H7 (cell line): ENCODE measurements around the gene PCMTD2. TPM values are rescaled to one million over a fixed set of nuclear protein-coding genes. Genes with fewer than 3 reads are reported as not detected.
A peak's percentile ranks its signal among the peaks of the same experiment; 100 is the strongest.

Source experiments
- DNase-seq: peaks from one replicate; pipeline ENCODE4 v3.0.0; 2012
- H3K27me3 ChIP-seq: 2 replicates; pipeline ENCODE4 v1.6.0; 2011; ENCODE audit warnings: mild to moderate bottlenecking, low read length; ENCODE audit not compliant: control insufficient read depth, insufficient read depth
- H3K36me3 ChIP-seq: replicated peaks from 2 replicates; pipeline ENCODE4 v1.5.1; 2011; ENCODE audit warnings: low read length; ENCODE audit not compliant: control insufficient read depth, insufficient read depth
- H3K4me3 ChIP-seq: 2 replicates; pipeline ENCODE4 v1.5.1; 2011; ENCODE audit warnings: low read depth, mild to moderate bottlenecking, control low read depth, low read length, moderate library complexity; ENCODE audit not compliant: insufficient read depth
- total RNA-seq: library from RNA; depleted of rRNA; stranded (reverse); fragments of >200 nt; shearing (Covaris generic); gene quantifications from 2 replicates; pipeline ENCODE4 v1.2.3, GENCODE V29; 2014

The PCMTD2 gene
- total RNA-seq, 1 experiment from 2014 or later = 38.0 TPM

DNA sequence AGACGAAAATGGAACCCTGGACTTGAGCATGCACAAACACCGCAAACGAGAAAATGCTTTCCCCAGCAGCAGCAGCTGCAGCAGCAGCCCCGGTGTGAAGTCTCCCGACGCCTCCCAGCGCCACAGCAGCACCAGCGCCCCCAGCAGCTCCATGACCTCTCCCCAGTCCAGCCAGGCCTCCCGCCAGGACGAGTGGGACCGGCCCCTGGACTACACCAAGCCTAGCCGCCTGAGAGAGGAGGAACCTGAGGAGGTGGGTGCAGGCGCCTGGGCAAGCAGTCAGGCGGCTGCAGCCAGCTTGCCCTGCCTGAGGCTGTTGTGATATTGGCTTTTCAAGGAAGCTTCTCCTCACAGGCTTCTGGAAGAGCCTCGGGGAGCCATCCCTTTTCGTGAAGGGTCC lies 35.8 kb upstream of the PCMTD2 start:
- peak; percentile 68 for DNase-seq
- Histone ChIP-seq H3K4me3 (no peak overlapping the region), H3K27me3 (no peaks in the 10 kb centered on the region), H3K36me3 (no peaks in the 10 kb centered on the region)

DNA sequence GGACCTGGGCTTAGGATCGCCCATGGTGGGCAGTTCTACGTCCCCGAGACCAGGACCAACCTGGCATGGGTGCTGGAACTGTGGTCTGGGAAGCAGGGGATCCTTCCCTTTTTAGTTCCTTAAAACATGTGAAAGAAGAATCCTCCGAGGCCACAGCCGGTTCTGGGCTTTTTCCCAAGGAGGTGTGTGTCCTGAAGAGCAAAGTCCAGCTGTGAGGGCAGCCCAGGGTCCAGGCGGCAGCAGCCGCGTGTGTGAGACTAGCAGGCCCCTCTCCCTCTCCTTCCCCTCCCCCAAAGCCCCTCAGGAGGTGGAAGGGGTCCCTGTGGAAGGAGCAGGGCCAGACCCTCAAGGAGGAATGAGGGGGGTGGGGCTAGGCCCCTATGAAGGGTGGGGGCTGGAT lies 35.1 kb upstream of the PCMTD2 start:
- DNase-seq = no peak
- Histone ChIP-seq H3K27me3 (no peaks in the 10 kb centered on the region), H3K36me3 (no peaks in the 10 kb centered on the region), H3K4me3 (no peak overlapping the region)

DNA sequence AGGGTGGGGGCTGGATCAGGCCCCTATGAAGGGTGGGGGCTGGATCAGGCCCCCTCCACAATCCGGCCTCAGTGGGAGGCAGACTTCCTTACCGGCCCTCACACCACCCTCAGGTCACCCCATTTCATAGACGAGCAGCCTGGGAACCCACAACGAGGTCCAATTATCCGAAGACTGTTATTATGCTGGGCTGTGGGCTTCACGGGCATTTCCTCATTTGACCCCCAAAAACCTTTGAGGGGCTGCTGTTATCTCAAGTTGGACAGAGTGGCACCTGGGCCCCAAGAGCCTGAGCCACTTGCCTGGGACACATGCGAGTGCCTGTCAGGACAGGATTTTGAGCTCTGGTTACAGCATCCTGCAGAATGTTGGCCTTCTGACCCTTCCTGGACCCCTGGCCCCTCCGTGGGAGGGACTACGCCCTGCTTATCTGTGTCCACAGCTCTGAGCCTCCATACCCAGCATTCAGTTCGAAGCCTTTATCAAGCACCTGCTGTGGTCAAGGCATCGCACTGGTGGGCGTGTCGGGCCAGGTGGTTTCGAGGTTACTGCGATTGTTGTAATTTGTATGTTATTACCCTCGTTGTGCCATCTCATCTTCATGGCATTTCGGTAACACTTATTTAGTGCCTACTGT lies 34.5 kb upstream of the PCMTD2 start:
- H3K27me3 ChIP-seq = no peaks in the 10 kb centered on the region
- H3K36me3 ChIP-seq = no peaks in the 10 kb centered on the region
- DNase-seq = no peak
- H3K4me3 ChIP-seq = no peak overlapping the region

DNA sequence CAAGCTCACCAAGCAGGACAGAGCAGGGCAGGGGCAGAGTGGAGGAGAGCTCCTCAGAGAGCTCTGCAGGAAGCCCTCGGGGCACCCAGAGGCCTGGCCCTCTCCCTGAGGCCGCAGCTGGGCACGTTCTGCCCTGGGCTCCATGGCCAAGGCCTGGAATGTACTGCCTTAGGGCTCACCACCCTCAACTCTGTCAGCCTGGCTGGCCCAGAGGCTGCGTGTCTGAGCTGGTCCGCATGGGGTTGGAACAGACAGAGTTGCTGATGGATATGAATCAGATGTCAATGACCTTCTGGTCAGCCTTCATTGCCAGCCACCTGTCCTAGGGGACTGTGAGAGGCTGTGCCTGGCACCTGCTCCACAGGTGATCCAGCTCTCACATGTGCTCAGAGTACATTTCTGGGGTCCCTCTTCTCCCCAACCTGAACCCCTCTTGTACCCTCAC lies 33.2 kb upstream of the PCMTD2 start:
- Histone ChIP-seq H3K36me3 (no peaks in the 10 kb centered on the region), H3K27me3 (no peaks in the 10 kb centered on the region), H3K4me3 (no peak overlapping the region)
- DNase-seq = no peak

- no peaks in the 10 kb centered on the region for H3K36me3 ChIP-seq
- no peak for DNase-seq
- H3K4me3 ChIP-seq = no peak overlapping the region
- no peaks in the 10 kb centered on the region for H3K27me3 ChIP-seq
Measured at GRCh38 chr20:64222851-64223525, 32.6 kb upstream of the PCMTD2 start.

- Histone ChIP-seq H3K27me3 (no peaks in the 10 kb centered on the region), H3K36me3 (no peaks in the 10 kb centered on the region), H3K4me3 (no peak overlapping the region)
- DNase-seq = peak; percentile 98
Measured at GRCh38 chr20:64223526-64224067, 32.0 kb upstream of the PCMTD2 start.

DNA sequence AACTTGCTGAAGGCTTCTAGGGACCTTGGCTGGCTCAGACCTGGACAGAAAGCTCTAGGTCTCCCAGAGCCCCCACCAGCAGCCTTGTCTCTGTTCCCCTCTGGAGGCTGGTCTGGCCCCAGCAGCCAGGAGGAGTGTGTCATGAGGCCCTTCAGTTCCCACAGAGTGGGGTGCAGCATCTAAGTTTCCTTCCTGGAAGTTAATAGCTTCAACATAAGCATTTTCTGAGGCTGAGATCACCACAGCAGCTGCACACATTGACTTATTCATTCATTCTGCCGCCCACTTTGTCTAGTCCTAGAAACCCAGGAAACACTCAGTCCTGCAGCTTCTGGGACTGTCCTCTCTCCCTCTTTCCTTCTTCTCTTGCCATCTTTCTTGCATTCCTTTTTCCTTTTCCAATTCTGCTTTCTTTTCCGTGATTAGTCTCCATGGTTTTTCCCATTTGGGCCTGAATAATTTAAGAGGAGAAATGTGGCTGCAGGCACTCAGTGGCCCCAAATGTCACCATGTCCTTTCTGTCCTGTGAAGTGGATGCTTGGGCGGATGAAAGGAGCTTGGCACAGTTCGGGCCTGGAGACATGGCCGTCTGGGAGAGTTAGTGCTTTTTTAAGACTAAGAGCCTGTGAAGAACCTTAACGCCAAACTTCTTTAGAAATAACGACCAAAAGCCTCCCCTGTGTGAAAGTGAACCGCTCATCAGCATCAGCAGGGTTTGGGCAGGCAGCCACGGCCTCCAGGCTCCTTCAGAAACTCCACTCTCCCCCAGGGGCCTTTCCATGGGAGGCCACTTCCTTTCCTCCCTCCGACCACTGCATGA lies 31.0 kb upstream of the PCMTD2 start:
- no peak for DNase-seq
- Histone ChIP-seq H3K36me3 (no peaks in the 10 kb centered on the region), H3K27me3 (no peaks in the 10 kb centered on the region), H3K4me3 (no peak overlapping the region)

- H3K36me3 ChIP-seq = no peaks in the 10 kb centered on the region
- no peak for DNase-seq
- no peaks in the 10 kb centered on the region for H3K27me3 ChIP-seq
Measured at GRCh38 chr20:64225171-64225595, 30.4 kb upstream of the PCMTD2 start.

DNA sequence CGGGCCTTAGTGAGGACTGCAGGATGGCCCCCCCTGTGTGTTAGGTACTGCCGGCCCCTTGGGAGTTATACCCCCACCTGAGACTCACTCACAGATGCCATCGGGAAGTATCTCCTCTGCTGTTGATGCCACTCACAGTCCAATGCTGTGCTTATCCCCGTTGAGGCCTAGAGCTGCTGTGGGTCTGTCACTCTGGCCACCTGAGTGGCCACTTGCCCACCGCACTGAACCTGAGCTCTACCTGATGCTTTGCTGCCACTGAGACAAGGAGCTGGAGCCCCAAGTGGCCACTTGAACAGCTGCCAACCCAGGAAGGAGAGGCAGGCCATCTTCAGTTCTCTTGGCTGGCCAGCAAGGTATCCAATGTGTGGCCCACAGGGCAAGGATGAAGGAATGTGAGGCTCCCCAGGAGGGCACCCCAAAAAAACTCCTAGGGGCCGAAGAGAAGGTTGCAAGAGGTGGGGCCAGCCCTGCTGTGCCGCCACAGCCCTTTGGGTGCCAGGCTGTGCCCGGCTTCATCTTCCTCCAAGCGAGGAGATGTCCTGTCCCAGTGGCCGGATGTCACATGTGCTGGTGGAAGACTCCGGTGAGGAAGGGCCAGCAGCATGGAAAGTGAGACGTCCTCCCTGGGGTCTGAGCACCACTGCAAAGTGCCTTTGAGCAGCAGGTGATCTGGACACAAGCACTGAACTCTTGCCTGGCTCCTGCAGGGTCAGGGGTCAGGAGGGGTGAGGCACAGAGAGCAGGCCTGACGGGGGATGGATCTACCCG lies 29.5 kb upstream of the PCMTD2 start:
- DNase-seq = no peak
- Histone ChIP-seq H3K36me3 (no peaks in the 10 kb centered on the region), H3K4me3 (no peak overlapping the region), H3K27me3 (no peaks in the 10 kb centered on the region)

More at GRCh38 chr20:64225171-64225595, 30.4 kb upstream of the PCMTD2 start:
- no peak overlapping the region for H3K4me3 ChIP-seq

- H3K4me3 ChIP-seq = no peak overlapping the region
- no peak for DNase-seq
- H3K36me3 ChIP-seq = no peaks in the 10 kb centered on the region
- H3K27me3 ChIP-seq = no peaks in the 10 kb centered on the region
Measured at GRCh38 chr20:64226686-64227580, 28.6 kb upstream of the PCMTD2 start.

- no peak for DNase-seq
- Histone ChIP-seq H3K36me3 (no peaks in the 10 kb centered on the region), H3K27me3 (no peaks in the 10 kb centered on the region), H3K4me3 (no peak overlapping the region)
Measured at GRCh38 chr20:64228086-64228653, 27.4 kb upstream of the PCMTD2 start.

DNA sequence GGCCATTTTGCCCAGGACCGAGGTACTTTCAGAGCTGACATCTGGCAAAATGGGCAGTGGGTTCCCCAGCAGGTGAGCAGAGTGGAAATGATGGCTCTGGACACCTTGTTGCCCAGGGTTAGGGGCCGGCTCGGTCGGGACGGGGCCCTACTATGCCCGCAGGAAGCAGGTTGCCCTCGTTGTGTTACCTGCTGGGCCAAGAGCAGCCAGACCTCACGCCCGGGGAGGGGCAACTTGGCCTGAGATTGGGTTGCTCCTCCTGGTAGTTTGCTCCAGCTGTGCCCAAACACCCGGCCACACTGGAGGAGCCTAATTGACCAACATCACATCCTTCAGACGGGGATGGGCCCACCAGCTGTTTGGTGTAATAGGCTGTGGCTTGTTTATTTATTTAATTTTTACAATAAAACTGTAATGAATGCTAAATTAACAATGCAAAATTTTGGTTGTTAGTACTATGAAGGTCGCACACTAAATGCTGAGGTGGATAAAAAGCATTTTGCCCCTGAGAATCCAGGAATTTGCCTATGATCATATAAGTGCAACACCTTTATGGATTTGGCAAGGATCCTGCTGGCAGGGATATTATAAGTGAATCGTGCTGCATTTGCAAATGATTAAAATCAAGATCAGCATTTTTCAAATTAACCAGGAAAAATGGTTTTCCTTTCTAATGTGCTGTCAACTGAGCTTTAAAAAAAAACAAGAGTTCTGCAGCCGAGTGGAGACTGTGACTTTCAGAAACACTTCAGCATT lies 26.6 kb upstream of the PCMTD2 start:
- no peaks in the 10 kb centered on the region for H3K36me3 ChIP-seq
- H3K27me3 ChIP-seq = no peaks in the 10 kb centered on the region
- DNase-seq = no peak
- no peak overlapping the region for H3K4me3 ChIP-seq
